ENCODE results near the gene PLXNA1.

PLXNA1 gene

GRCh38 chr3:126939338-126939718 is 43.6 kb upstream of the PLXNA1 start:
- DNase-seq (ENCODE audit: low read depth in 1 of 2, low spot score in 1 of 2): no peak
- no peak overlapping the region for H3K4me3 ChIP-seq (replicated peaks; ENCODE audit: insufficient read depth, low read length)
- no peaks in the 10 kb centered on the region for H3K27me3 ChIP-seq (ENCODE audit: insufficient read depth, poor library complexity, severe bottlenecking)
- no peak for TF ChIP-seq CTCF (IDR thresholded peaks at IDR 0.05; ENCODE audit: insufficient read depth, low read length)
- no peak for TF ChIP-seq SPI1 (IDR thresholded peaks at IDR 0.05; ENCODE audit: borderline replicate concordance, low read depth)
- no peak for TF ChIP-seq POLR2AphosphoS5 (IDR thresholded peaks at IDR 0.05; ENCODE audit: low read depth)
- H3K27ac ChIP-seq (replicated peaks): no peak overlapping the region

DNA sequence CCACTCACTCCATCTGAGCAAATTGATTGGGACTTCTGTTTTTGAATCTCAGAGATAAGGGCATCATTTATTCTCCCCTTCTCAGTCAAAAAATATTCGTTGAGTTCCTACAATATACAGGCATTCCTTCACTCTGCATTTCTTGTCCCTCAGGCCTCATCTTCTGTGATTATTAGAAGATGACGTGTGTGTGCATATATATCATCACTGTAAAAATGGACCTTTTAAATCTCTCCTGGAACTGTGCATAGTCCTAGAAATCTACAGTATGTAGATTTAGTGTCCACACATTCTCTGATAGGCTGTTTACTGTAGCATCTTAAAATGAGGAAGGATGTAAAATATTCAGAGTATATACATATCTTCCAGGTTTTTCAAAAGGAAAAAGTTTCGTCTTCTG is 43.2 kb upstream of the PLXNA1 start:
- Histone ChIP-seq H3K27me3 (ENCODE audit: insufficient read depth, poor library complexity, severe bottlenecking) (no peaks in the 10 kb centered on the region), H3K27ac (replicated peaks) (no peak overlapping the region), H3K4me3 (replicated peaks; ENCODE audit: insufficient read depth, low read length) (no peak overlapping the region)
- DNase-seq (ENCODE audit: low read depth in 1 of 2, low spot score in 1 of 2): no peak
- TF ChIP-seq, protein P1, sequence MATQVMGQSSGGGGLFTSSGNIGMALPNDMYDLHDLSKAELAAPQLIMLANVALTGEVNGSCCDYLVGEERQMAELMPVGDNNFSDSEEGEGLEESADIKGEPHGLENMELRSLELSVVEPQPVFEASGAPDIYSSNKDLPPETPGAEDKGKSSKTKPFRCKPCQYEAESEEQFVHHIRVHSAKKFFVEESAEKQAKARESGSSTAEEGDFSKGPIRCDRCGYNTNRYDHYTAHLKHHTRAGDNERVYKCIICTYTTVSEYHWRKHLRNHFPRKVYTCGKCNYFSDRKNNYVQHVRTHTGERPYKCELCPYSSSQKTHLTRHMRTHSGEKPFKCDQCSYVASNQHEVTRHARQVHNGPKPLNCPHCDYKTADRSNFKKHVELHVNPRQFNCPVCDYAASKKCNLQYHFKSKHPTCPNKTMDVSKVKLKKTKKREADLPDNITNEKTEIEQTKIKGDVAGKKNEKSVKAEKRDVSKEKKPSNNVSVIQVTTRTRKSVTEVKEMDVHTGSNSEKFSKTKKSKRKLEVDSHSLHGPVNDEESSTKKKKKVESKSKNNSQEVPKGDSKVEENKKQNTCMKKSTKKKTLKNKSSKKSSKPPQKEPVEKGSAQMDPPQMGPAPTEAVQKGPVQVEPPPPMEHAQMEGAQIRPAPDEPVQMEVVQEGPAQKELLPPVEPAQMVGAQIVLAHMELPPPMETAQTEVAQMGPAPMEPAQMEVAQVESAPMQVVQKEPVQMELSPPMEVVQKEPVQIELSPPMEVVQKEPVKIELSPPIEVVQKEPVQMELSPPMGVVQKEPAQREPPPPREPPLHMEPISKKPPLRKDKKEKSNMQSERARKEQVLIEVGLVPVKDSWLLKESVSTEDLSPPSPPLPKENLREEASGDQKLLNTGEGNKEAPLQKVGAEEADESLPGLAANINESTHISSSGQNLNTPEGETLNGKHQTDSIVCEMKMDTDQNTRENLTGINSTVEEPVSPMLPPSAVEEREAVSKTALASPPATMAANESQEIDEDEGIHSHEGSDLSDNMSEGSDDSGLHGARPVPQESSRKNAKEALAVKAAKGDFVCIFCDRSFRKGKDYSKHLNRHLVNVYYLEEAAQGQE (IDR thresholded peaks at IDR 0.05; ENCODE audit: insufficient replicate concordance, low read depth): no peak
- TF ChIP-seq POLR2AphosphoS5 (IDR thresholded peaks at IDR 0.05; ENCODE audit: low read depth) (no peak), CTCF (IDR thresholded peaks at IDR 0.05; ENCODE audit: insufficient read depth, low read length) (no peak), GABPA (IDR thresholded peaks at IDR 0.05; ENCODE audit: low read depth) (no peak), SPI1 (IDR thresholded peaks at IDR 0.05; ENCODE audit: borderline replicate concordance, low read depth) (no peak)

GRCh38 chr3:126941721-126942270 is 41.1 kb upstream of the PLXNA1 start:
- H3K27ac ChIP-seq (replicated peaks): no peak overlapping the region
- no peak overlapping the region for H3K4me3 ChIP-seq (replicated peaks; ENCODE audit: insufficient read depth, low read length)
- H3K27me3 ChIP-seq (ENCODE audit: insufficient read depth, poor library complexity, severe bottlenecking): no peaks in the 10 kb centered on the region
- no peak for DNase-seq (ENCODE audit: low read depth in 1 of 2, low spot score in 1 of 2)
- TF ChIP-seq SPI1 (IDR thresholded peaks at IDR 0.05; ENCODE audit: borderline replicate concordance, low read depth) (no peak), POLR2AphosphoS5 (IDR thresholded peaks at IDR 0.05; ENCODE audit: low read depth) (no peak), CTCF (IDR thresholded peaks at IDR 0.05; ENCODE audit: insufficient read depth, low read length) (no peak), GABPA (IDR thresholded peaks at IDR 0.05; ENCODE audit: low read depth) (no peak)
- TF ChIP-seq, protein P1 (IDR thresholded peaks at IDR 0.05; ENCODE audit: insufficient replicate concordance, low read depth): no peak

Data from HL-60 (cell line).